M059J (cell line): ENCODE data around the gene ARL6IP1. TPM values are rescaled to one million over a fixed set of nuclear protein-coding genes. Genes with fewer than 3 reads are reported as not detected.

Source experiments
- DNase-seq: peaks from one replicate; pipeline ENCODE4 v3.0.0-alpha.2; 2012; ENCODE audit warnings: low read depth
- total RNA-seq: library from RNA; depleted of rRNA; stranded (reverse); fragments of >200 nt; shearing (Covaris generic); gene quantifications from 2 replicates; pipeline ENCODE4 v1.2.3, GENCODE V29; 2014; rRNA removed

ARL6IP1 gene
- 474 and 485 TPM in 2 replicates for total RNA-seq

- DNase-seq: peak; percentile 99
Measured at GRCh38 chr16:18801145-18801972, at the start of gene ARL6IP1. Gene ARL6IP1 (minus strand): TSS chr16:18801549. CDS start chr16:18801466, 83 bp downstream.

- DNase-seq: peak; percentile 8
Measured at GRCh38 chr16:18846416-18846815, 45.1 kb upstream of the ARL6IP1 start.

DNA sequence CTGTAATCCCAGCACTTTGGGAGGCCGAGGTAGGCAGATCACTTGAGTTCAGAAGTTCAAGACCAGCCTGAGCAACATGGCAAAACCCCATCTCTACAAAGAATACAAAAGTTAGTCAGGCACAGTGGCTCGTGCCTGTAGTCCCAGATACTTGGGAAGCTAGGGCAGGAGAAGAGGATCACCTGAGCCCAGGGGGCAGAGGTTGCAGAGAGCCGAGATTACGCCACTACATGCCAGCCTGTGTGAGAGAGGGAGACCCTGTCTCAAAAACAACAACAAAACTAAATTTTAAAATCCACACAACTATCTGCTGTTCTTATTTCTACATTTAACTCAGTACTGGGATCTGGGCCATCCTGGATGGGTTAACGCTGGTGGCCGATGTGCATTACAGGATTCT lies 41.2 kb upstream of the ARL6IP1 start:
- DNase-seq: no peak

GRCh38 chr16:18841833-18842525 lies 40.6 kb upstream of the ARL6IP1 start:
- no peak for DNase-seq

GRCh38 chr16:18839555-18839954 lies 38.2 kb upstream of the ARL6IP1 start:
- DNase-seq: no peak

DNA sequence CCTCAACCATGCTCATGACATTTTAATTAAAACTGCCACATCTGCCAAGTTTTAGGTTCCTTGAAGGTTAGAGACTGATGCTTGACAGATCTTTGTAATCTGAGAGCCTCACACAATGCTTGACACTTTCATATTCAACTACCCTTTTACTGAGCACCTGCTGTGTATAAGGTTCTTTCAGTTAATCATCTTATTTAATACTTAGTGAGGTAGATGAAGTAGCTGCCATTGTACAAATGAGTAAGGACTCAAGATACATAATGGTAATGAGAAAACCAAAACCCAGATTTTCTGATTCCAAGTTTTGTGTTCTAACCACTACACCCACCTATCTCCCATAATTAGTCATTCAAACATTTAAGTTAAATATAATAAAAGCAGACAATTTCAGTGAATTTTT lies 35.4 kb upstream of the ARL6IP1 start:
- DNase-seq: no peak

DNA sequence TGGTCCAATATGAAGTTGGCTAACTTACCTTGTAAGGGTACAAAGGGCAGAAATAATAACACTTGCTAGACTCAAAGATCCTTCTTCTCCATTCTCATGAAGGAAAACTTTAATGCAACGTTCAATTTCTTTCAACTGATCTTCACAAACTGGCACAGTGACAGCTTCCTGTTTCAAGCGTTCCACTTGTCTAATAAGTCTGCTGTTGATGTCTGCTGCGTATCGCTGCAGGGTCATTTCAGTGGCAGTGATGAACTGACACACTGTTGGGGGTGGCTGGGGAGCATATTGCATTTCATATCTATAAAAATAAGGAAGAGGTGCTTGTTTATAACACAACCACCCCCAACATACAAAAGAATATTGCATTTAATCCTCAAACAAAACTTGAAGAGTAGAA lies 33.5 kb upstream of the ARL6IP1 start:
- no peak for DNase-seq

- DNase-seq: no peak
Measured at GRCh38 chr16:18833707-18834505, 32.6 kb upstream of the ARL6IP1 start.

DNA sequence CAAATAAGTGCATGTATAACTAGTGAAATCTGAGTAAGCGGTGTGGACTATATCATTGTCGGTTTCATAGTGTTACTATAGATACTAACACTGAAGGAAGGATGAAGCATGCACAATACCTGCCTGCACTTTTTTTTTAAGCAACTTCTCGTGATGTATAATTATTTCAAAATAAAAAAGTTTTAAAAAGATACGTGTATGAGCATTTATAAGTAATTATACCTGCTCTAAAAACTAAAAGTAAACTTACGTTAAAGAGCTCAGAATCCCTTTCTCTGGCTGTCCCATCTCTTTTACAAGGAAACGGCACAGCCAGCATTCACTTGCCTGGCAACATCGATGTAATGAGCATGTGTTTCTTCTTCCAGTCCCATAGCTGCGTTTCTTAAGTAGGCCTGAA lies 31.3 kb upstream of the ARL6IP1 start:
- DNase-seq: no peak

- DNase-seq: no peak
Measured at GRCh38 chr16:18832006-18832405, 30.7 kb upstream of the ARL6IP1 start.

- DNase-seq: no peak
Measured at GRCh38 chr16:18829251-18829650, 27.9 kb upstream of the ARL6IP1 start.

GRCh38 chr16:18827890-18828289 lies 26.5 kb upstream of the ARL6IP1 start:
- no peak for DNase-seq

- no peak for DNase-seq
Measured at GRCh38 chr16:18816286-18816685, 14.9 kb upstream of the ARL6IP1 start.

DNA sequence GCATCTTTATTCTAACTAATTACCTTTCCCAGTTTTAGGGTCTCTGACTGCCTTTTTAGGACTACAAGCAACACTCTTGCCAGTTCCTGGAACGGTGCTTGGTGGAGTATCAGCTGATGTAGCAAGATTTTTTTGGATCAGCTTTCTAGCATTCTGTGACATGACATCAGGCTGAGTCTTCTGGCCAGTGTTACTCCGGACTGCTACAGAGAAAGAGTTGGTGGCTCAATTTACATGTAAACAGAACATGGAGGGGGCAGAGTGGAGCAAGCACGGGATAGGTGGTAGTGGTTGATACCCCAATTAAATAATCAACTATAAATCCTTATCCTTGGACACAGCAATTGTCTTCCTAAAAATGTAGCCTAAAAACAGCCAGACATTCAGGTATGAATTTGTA lies 10.6 kb upstream of the ARL6IP1 start:
- DNase-seq: no peak

- no peak for DNase-seq
Measured at GRCh38 chr16:18809165-18809564, 7.8 kb upstream of the ARL6IP1 start.

GRCh38 chr16:18805257-18805773 lies 4.0 kb upstream of the ARL6IP1 start:
- no peak for DNase-seq

- DNase-seq: no peak
Measured at GRCh38 chr16:18804540-18804939, 3.2 kb upstream of the ARL6IP1 start.

- peak; percentile 45 for DNase-seq
Measured at GRCh38 chr16:18803569-18804462, 2.5 kb upstream of the ARL6IP1 start.

DNA sequence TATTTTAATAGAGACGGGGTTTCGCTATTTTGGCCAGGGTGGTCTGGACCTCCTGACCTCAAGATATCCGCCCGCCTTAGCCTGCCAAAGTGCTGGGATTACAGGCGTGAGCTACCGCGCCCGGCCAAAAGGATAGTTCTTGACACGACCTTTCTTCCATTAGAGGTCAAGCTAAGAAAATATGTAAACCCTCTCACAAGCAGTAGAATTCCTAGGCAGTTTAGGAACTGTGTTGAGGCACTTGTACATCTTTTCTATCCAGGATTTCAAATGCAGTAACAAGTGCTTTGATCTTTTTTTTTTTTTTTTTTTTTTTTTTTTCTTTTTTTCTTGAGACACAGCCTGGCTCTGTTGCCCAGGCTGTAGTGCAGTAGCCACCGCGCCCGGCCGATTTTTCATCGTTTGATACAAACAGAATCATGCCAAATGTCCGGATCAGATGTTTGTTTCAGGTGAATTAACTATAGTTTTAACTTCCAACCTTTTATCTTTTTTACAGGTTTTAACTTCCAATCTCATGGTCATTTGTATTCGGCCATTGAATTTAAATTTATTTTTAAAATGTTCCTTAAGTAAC lies 1.5 kb upstream of the ARL6IP1 start:
- DNase-seq: no peak

GRCh38 chr16:18800775-18801144 lies 589 bp downstream of the ARL6IP1 start:
- DNase-seq: peak; percentile 34

- no peak for DNase-seq
Measured at GRCh38 chr16:18800293-18800692, 1.1 kb downstream of the ARL6IP1 start.
